Measurements from ENCODE around the gene NEU1. TPM values are rescaled to one million over a fixed set of nuclear protein-coding genes. Genes with fewer than 3 reads are reported as not detected.
"Not testable (repeated sequence)": the region's sequence is repeated elsewhere in the genome, so short reads cannot be mapped to it uniquely, and the experiment has no call there.

The NEU1 gene
- total RNA-seq, 4 donors from 2014 or later, result 20.8 to 42.7 (median 38.1) TPM

GRCh38 chr6:31858707-31859106 is 3.9 kb downstream of the NEU1 start:
- H3K27me3 ChIP-seq, result no peaks in the 10 kb centered on the region
- peaks cover 13 to 15% of the 10 kb centered on the region in 2 donors for H3K4me1 ChIP-seq
- H3K36me3 ChIP-seq, result peaks cover 0 to 47% of the 10 kb centered on the region in 2 donors
- TF ChIP-seq, protein P1, sequence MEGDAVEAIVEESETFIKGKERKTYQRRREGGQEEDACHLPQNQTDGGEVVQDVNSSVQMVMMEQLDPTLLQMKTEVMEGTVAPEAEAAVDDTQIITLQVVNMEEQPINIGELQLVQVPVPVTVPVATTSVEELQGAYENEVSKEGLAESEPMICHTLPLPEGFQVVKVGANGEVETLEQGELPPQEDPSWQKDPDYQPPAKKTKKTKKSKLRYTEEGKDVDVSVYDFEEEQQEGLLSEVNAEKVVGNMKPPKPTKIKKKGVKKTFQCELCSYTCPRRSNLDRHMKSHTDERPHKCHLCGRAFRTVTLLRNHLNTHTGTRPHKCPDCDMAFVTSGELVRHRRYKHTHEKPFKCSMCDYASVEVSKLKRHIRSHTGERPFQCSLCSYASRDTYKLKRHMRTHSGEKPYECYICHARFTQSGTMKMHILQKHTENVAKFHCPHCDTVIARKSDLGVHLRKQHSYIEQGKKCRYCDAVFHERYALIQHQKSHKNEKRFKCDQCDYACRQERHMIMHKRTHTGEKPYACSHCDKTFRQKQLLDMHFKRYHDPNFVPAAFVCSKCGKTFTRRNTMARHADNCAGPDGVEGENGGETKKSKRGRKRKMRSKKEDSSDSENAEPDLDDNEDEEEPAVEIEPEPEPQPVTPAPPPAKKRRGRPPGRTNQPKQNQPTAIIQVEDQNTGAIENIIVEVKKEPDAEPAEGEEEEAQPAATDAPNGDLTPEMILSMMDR (IDR thresholded peaks at IDR 0.05 in 4 of 5, conservative IDR thresholded peaks at IDR 0.05 in 1 of 5), result no peak
- TF ChIP-seq POLR2A (IDR thresholded peaks at IDR 0.05), result no peak
- no peak overlapping the region for H3K27ac ChIP-seq
- no peaks in the 10 kb centered on the region for H3K9me3 ChIP-seq
- in situ Hi-C loops (cut with MboI; ENCODE audit: low sequenced_read_pairs in 4 of 4), result loop anchor here in 1 of 4 donors (25.0 kb wide), 1 partner anchor 1429 kb away; the partner anchor contains the start of genes B3GALT4, PFDN6, RGL2 and WDR46
- intact Hi-C loops (cut with DNase I; ENCODE audit: low total_unique reads), result no loop called here
- no peak overlapping the region for H3K4me3 ChIP-seq
- no peak for DNase-seq
- no peak for ATAC-seq

- in situ Hi-C loops (cut with MboI; ENCODE audit: low sequenced_read_pairs in 4 of 4), result loop anchor here in 1 of 4 donors (25.0 kb wide), 1 partner anchor 1430 kb away; the partner anchor contains the start of genes B3GALT4, PFDN6, RGL2 and WDR46
- H3K4me3 ChIP-seq; H3K4me1 ChIP-seq; ATAC-seq; H3K9me3 ChIP-seq; DNase-seq; H3K27me3 ChIP-seq; intact Hi-C loops (cut with DNase I; ENCODE audit: low total_unique reads); H3K27ac ChIP-seq: not testable (repeated sequence)
- H3K36me3 ChIP-seq, result peaks cover 0 to 47% of the 10 kb centered on the region in 2 donors
Measured at GRCh38 chr6:31857774-31858173, 4.8 kb downstream of the NEU1 start.

DNA sequence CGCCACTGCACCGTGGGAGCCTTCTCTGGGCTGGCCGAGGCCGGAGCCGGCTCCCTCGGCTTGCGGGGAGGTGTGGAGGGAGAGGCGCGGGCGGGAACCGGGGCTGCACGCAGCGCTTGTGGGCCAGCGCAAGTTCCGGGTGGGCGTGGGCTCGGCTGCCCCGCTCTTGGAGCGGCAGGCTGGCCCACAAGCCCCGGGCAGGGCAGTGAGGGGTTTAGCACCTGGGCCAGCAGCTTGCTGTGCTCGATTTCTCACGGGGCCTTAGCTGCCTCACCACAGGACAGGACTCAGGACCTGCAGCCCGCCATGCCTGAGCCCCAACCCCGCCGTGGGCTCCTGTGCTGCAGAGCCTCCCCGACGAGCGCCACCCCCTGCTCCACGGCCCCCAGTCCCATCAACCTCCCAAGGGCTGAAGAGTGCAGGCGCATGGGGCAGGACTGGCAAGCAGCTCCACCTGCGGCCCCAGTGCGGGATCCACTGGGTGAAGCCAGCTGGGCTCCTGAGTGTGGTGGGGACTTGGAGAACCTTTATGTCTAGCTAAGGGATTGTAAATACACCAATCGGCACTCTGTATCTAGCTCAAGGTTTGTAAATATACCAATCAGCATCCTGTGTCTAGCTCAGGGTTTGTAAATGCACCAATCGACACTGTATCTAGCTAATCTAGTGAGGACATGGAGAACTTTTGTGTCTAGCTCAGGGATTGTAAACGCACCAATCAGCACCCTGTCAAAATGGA is 10.5 kb downstream of the NEU1 start:
- H3K4me3 ChIP-seq; DNase-seq; H3K4me1 ChIP-seq; H3K27ac ChIP-seq; intact Hi-C loops (cut with DNase I; ENCODE audit: low total_unique reads); ATAC-seq; H3K27me3 ChIP-seq; H3K36me3 ChIP-seq; H3K9me3 ChIP-seq: not testable (repeated sequence)
- in situ Hi-C loops (cut with MboI; ENCODE audit: low sequenced_read_pairs in 4 of 4), result loop anchor here in 1 of 4 donors (25.0 kb wide), 1 partner anchor 1435 kb away; the partner anchor contains the start of genes B3GALT4, PFDN6, RGL2 and WDR46

GRCh38 chr6:31851485-31851832 is 11.2 kb downstream of the NEU1 start:
- intact Hi-C loops (cut with DNase I; ENCODE audit: low total_unique reads), result no loop called here
- Histone ChIP-seq H3K27ac (no peak overlapping the region), H3K9me3 (no peaks in the 10 kb centered on the region), H3K4me3 (no peak overlapping the region), H3K36me3 (peaks cover 0 to under 1% of the 10 kb centered on the region in 2 donors), H3K27me3 (no peaks in the 10 kb centered on the region), H3K4me1 (no peaks in the 10 kb centered on the region)
- ATAC-seq (no peak), DNase-seq (no peak)
- no peak for TF ChIP-seq POLR2A (IDR thresholded peaks at IDR 0.05)
- TF ChIP-seq, protein P1 (IDR thresholded peaks at IDR 0.05 in 4 of 5, conservative IDR thresholded peaks at IDR 0.05 in 1 of 5), result no peak
- in situ Hi-C loops (cut with MboI; ENCODE audit: low sequenced_read_pairs in 4 of 4), result loop anchor here in 1 of 4 donors (25.0 kb wide), 1 partner anchor 1436 kb away; the partner anchor contains the start of genes B3GALT4, PFDN6, RGL2 and WDR46

DNA sequence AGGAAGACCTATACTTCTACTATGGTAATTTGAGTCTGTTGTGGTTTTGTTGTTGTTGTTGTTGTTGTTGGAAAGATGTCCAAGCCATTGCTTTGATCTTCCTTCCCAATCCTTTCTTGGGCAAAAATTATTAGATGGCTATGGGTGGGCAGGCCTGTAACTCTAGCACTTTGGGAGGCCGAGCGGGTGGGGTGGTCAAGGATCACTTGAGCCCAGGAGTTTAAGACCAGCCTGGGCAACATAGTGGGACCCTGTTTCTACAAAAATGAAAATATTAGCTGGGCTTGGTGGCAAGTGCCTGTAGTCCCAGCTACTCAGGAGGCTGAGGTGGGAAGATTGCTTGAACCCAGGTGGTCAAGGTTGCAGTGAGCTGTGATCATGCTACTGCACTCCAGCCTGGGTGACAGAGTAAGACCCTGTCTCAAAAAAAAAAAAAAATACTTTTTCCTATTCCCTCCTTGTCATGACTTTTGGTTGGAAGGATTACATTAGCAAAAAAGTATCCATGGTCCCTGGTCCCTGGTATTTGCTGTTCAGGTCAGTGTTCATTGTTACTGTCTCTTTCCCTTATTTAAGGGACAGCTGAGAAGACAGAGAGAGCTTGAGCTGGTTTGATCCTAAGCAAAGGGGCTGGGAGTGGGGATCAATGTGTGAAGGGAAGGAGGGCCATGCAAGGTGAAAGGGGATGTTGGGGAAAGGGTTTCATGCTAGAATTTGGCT is 11.7 kb downstream of the NEU1 start:
- no peak for TF ChIP-seq POLR2A (IDR thresholded peaks at IDR 0.05)
- TF ChIP-seq, protein P1 (IDR thresholded peaks at IDR 0.05 in 4 of 5, conservative IDR thresholded peaks at IDR 0.05 in 1 of 5), result no peak
- ATAC-seq, result no peak
- in situ Hi-C loops (cut with MboI; ENCODE audit: low sequenced_read_pairs in 4 of 4), result loop anchor here in 1 of 4 donors (25.0 kb wide), 1 partner anchor 1436 kb away; the partner anchor contains the start of genes B3GALT4, PFDN6, RGL2 and WDR46
- DNase-seq, result no peak
- Histone ChIP-seq H3K36me3 (no peaks in the 10 kb centered on the region), H3K9me3 (no peaks in the 10 kb centered on the region), H3K4me1 (no peaks in the 10 kb centered on the region), H3K27ac (no peak overlapping the region), H3K27me3 (no peaks in the 10 kb centered on the region), H3K4me3 (no peak overlapping the region)
- intact Hi-C loops (cut with DNase I; ENCODE audit: low total_unique reads), result no loop called here

Measured in gastrocnemius medialis (tissue), 4 donors.